Liver (tissue), 9 donors: ENCODE results near the gene SLC10A3. TPM values are rescaled to one million over a fixed set of nuclear protein-coding genes. Genes with fewer than 3 reads are reported as not detected.

Source experiments
- DNase-seq: peaks from one replicate; pipeline ENCODE4 v3.0.0-alpha.2; 2017; ENCODE audit warnings: low spot score
- H3K27ac ChIP-seq, 2 donors: one replicate each; pipeline ENCODE4 v1.7.0; 2013; ENCODE audit warnings: inconsistent platforms in 2 of 2, low read length in 2 of 2, control low read depth in 1 of 2, low read depth in 1 of 2, mild to moderate bottlenecking in 1 of 2
- H3K27me3 ChIP-seq, 4 donors: one replicate each; pipeline versions ENCODE4 v1.6.1 to v1.7.0; 2013; ENCODE audit warnings: low read length in 3 of 4, inconsistent platforms in 1 of 4, mild to moderate bottlenecking in 1 of 4, moderate library complexity in 1 of 4; ENCODE audit not compliant: control insufficient read depth in 4 of 4, insufficient read depth in 4 of 4
- H3K36me3 ChIP-seq, 4 donors: one replicate each; pipeline versions ENCODE4 v1.6.1 to v1.7.0; 2013; ENCODE audit warnings: low read length in 3 of 4, mild to moderate bottlenecking in 3 of 4, low read depth in 1 of 4, moderate library complexity in 1 of 4; ENCODE audit not compliant: control insufficient read depth in 4 of 4, insufficient read depth in 3 of 4
- H3K4me1 ChIP-seq, 4 donors: one replicate each; pipeline versions ENCODE4 v1.6.1 to v1.7.0; 2013; ENCODE audit warnings: low read length in 3 of 4, mild to moderate bottlenecking in 3 of 4, moderate library complexity in 1 of 4; ENCODE audit not compliant: control insufficient read depth in 4 of 4, insufficient read depth in 4 of 4
- H3K4me3 ChIP-seq, 3 donors: one replicate each; pipeline versions ENCODE4 v1.6.1 to v1.7.0; 2013; ENCODE audit warnings: low read length in 3 of 3, control low read depth in 1 of 3, low read depth in 1 of 3, mild to moderate bottlenecking in 1 of 3
- H3K9ac ChIP-seq, 2 donors: one replicate each; pipeline ENCODE4 v1.7.0; 2013; ENCODE audit warnings: low read length in 2 of 2, mild to moderate bottlenecking in 2 of 2, moderate library complexity in 2 of 2, control low read depth in 1 of 2, low read depth in 1 of 2
- H3K9me3 ChIP-seq, 4 donors: one replicate each; pipeline versions ENCODE4 v1.6.1 to v1.7.0; 2013; ENCODE audit warnings: low read length in 3 of 4; ENCODE audit not compliant: control insufficient read depth in 4 of 4
- CTCF ChIP-seq: fragments of 150-350 bp; IDR thresholded peaks from 2 replicates; pipeline ENCODE4 v1.5.1; 2017; ENCODE audit warnings: improper control_type of control experiment, low read depth, low read length; ENCODE audit not compliant: missing input control
- EGR1 ChIP-seq, 2 donors: IDR thresholded peaks; 2 replicates each; pipeline ENCODE4 v1.6.1; 2016 to 2018; ENCODE audit warnings: antibody characterized with exemption in 2 of 2, low read depth in 2 of 2
- FOXA1 ChIP-seq: IDR thresholded peaks from 2 replicates; pipeline ENCODE4 v1.6.1; 2016; ENCODE audit warnings: antibody characterized with exemption
- FOXA2 ChIP-seq: IDR thresholded peaks from 2 replicates; pipeline ENCODE4 v1.6.1; 2016; ENCODE audit warnings: antibody characterized with exemption
- GABPA ChIP-seq, 2 donors: IDR thresholded peaks in 1 of 2; conservative IDR thresholded peaks in 1 of 2; 2 replicates each; pipeline ENCODE4 v1.6.1; 2016; ENCODE audit warnings: antibody characterized with exemption in 2 of 2, mild to moderate bottlenecking in 1 of 2, moderate library complexity in 1 of 2
- HNF4A ChIP-seq, 2 donors: conservative IDR thresholded peaks; 2 replicates each; pipeline ENCODE4 v1.6.1; 2016; ENCODE audit warnings: antibody characterized with exemption in 2 of 2, mild to moderate bottlenecking in 2 of 2
- HNF4G ChIP-seq: IDR thresholded peaks from 2 replicates; pipeline ENCODE4 v1.6.1; 2016; ENCODE audit warnings: antibody characterized with exemption
- JUND ChIP-seq, 2 donors: IDR thresholded peaks; 2 replicates each; pipeline ENCODE4 v1.6.1; 2016; ENCODE audit warnings: antibody characterized with exemption in 2 of 2
- NR2F2 ChIP-seq: IDR thresholded peaks from 2 replicates; pipeline ENCODE4 v1.6.1; 2016; ENCODE audit warnings: antibody characterized with exemption
- RAD21 ChIP-seq, 2 donors: IDR thresholded peaks; 2 replicates each; pipeline ENCODE4 v1.6.1; 2016; ENCODE audit warnings: antibody characterized with exemption in 2 of 2, mild to moderate bottlenecking in 2 of 2
- RXRA ChIP-seq, 2 donors: IDR thresholded peaks; 2 replicates each; pipeline ENCODE4 v1.6.1; 2017 to 2018; ENCODE audit warnings: antibody characterized with exemption in 2 of 2, mild to moderate bottlenecking in 1 of 2
- SP1 ChIP-seq: IDR thresholded peaks from 2 replicates; pipeline ENCODE4 v1.6.1; 2018; ENCODE audit warnings: antibody characterized with exemption, mild to moderate bottlenecking
- TAF1 ChIP-seq: conservative IDR thresholded peaks from 2 replicates; pipeline ENCODE4 v1.6.1; 2016; ENCODE audit warnings: antibody characterized with exemption, mild to moderate bottlenecking
- YY1 ChIP-seq: IDR thresholded peaks from 2 replicates; pipeline ENCODE4 v1.6.1; 2016; ENCODE audit warnings: antibody characterized with exemption, mild to moderate bottlenecking
- ZBTB33 ChIP-seq: IDR thresholded peaks from 2 replicates; pipeline ENCODE4 v1.6.1; 2016; ENCODE audit warnings: antibody characterized with exemption
- WGBS: extraction: QIAGEN DNeasy Blood & Tissue Kit; methylation state at CpG from one replicate; pipeline ENCODE4 v1.1.7; 2013; 5-methylcytosine and 5-hydroxymethylcytosine counted together
- polyA plus RNA-seq, 2 donors: library from polyadenylated mRNA; stranded (reverse) in 1 of 2; unstranded in 1 of 2; fragments of 200-250 nt in 1 of 2; fragments of >200 nt in 1 of 2; fragmentation: Nextera tagmentation in 1 of 2; extraction: Ambion mirVana in 1 of 2; gene quantifications; one replicate each; pipeline versions ENCODE4 v1.2.1 to v1.2.3, GENCODE V29; 2013 to 2015
- total RNA-seq, 2 donors: library from RNA; depleted of rRNA; stranded (reverse); fragments of >200 nt; gene quantifications; one replicate each; pipeline ENCODE4 v1.2.3, GENCODE V29; 2014
- TF ChIP-seq, protein P1 (sequence below): IDR thresholded peaks from 2 replicates; pipeline ENCODE4 v1.6.1; 2016; ENCODE audit warnings: antibody characterized with exemption
- TF ChIP-seq, protein P2 (sequence below): IDR thresholded peaks from 2 replicates; pipeline ENCODE4 v1.6.1; 2016; ENCODE audit warnings: antibody characterized with exemption
- TF ChIP-seq, protein P3 (sequence below): IDR thresholded peaks from 2 replicates; pipeline ENCODE4 v1.6.1; 2016; ENCODE audit warnings: antibody characterized with exemption, mild to moderate bottlenecking
- donor health status: healthy.
- donor health status: healthy.
- donor health status: healthy.
- donor health status: healthy.
- donor health status: healthy.

Gene SLC10A3
- total and polyA plus RNA-seq, 4 donors: 3.2 to 5.6 (median 4.5) TPM

GRCh38 chrX:154509455-154509854, 19.0 kb upstream of the SLC10A3 start:
- peaks cover 0 to 3% (median 0%) of the 10 kb centered on the region in 4 donors for H3K9me3 ChIP-seq
- over 99% methylated on average over 5 of the region's 5 CpGs for WGBS
- H3K9ac ChIP-seq: no peak overlapping the region
- H3K27me3 ChIP-seq: no peaks in the 10 kb centered on the region
- no peak for TF ChIP-seq HNF4A (conservative IDR thresholded peaks at IDR 0.05)
- no peak for TF ChIP-seq FOXA1
- TF ChIP-seq GABPA (IDR thresholded peaks at IDR 0.05 in 1 of 2, conservative IDR thresholded peaks at IDR 0.05 in 1 of 2): no peak
- no peak for TF ChIP-seq JUND (IDR thresholded peaks at IDR 0.05)
- no peak for TF ChIP-seq RXRA (IDR thresholded peaks at IDR 0.05)
- no peak for TF ChIP-seq NR2F2
- no peak for TF ChIP-seq ZBTB33
- TF ChIP-seq, protein P1, sequence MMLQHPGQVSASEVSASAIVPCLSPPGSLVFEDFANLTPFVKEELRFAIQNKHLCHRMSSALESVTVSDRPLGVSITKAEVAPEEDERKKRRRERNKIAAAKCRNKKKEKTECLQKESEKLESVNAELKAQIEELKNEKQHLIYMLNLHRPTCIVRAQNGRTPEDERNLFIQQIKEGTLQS: no peak
- TF ChIP-seq YY1: no peak
- TF ChIP-seq, protein P2, sequence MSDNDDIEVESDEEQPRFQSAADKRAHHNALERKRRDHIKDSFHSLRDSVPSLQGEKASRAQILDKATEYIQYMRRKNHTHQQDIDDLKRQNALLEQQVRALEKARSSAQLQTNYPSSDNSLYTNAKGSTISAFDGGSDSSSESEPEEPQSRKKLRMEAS: no peak
- H3K36me3 ChIP-seq: peaks cover 4 to 26% (median 5%) of the 10 kb centered on the region in 4 donors
- no peak overlapping the region for H3K27ac ChIP-seq
- peaks cover 3 to 12% (median 5%) of the 10 kb centered on the region in 4 donors for H3K4me1 ChIP-seq
- DNase-seq: no peak
- no peak overlapping the region for H3K4me3 ChIP-seq

GRCh38 chrX:154508384-154508745, 17.9 kb upstream of the SLC10A3 start:
- H3K4me3 ChIP-seq: no peak overlapping the region
- H3K36me3 ChIP-seq: peaks cover 4 to 26% (median 5%) of the 10 kb centered on the region in 4 donors
- WGBS: 93% methylated on average over 13 of the region's 13 CpGs

More at GRCh38 chrX:154508384-154508745, 17.9 kb upstream of the SLC10A3 start:
- no peak for DNase-seq
- Histone ChIP-seq H3K27me3 (no peaks in the 10 kb centered on the region), H3K9ac (no peak overlapping the region), H3K9me3 (peaks cover 0 to 3% (median 0%) of the 10 kb centered on the region in 4 donors), H3K4me1 (peaks cover 0 to 7% (median 2%) of the 10 kb centered on the region in 4 donors), H3K27ac (no peak overlapping the region)
- TF ChIP-seq HNF4G (no peak), NR2F2 (no peak), CTCF (no peak), YY1 (no peak), FOXA1 (no peak), FOXA2 (no peak), RAD21 (IDR thresholded peaks at IDR 0.05) (no peak), GABPA (IDR thresholded peaks at IDR 0.05 in 1 of 2, conservative IDR thresholded peaks at IDR 0.05 in 1 of 2) (no peak), TAF1 (no peak), JUND (IDR thresholded peaks at IDR 0.05) (no peak), RXRA (IDR thresholded peaks at IDR 0.05) (no peak), EGR1 (IDR thresholded peaks at IDR 0.05; ENCODE audit: low read depth in 2 of 2) (no peak), SP1 (no peak), HNF4A (conservative IDR thresholded peaks at IDR 0.05) (no peak)
- TF ChIP-seq, protein P1: no peak
- TF ChIP-seq, protein P3, sequence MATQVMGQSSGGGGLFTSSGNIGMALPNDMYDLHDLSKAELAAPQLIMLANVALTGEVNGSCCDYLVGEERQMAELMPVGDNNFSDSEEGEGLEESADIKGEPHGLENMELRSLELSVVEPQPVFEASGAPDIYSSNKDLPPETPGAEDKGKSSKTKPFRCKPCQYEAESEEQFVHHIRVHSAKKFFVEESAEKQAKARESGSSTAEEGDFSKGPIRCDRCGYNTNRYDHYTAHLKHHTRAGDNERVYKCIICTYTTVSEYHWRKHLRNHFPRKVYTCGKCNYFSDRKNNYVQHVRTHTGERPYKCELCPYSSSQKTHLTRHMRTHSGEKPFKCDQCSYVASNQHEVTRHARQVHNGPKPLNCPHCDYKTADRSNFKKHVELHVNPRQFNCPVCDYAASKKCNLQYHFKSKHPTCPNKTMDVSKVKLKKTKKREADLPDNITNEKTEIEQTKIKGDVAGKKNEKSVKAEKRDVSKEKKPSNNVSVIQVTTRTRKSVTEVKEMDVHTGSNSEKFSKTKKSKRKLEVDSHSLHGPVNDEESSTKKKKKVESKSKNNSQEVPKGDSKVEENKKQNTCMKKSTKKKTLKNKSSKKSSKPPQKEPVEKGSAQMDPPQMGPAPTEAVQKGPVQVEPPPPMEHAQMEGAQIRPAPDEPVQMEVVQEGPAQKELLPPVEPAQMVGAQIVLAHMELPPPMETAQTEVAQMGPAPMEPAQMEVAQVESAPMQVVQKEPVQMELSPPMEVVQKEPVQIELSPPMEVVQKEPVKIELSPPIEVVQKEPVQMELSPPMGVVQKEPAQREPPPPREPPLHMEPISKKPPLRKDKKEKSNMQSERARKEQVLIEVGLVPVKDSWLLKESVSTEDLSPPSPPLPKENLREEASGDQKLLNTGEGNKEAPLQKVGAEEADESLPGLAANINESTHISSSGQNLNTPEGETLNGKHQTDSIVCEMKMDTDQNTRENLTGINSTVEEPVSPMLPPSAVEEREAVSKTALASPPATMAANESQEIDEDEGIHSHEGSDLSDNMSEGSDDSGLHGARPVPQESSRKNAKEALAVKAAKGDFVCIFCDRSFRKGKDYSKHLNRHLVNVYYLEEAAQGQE: no peak
- TF ChIP-seq, protein P2: no peak
